Gastrocnemius medialis (tissue), 4 donors: ENCODE results near the gene C3orf22.

ENCODE experiments used
- CTCF ChIP-seq, 5 experiments: fragments of 450-650 bp in 3 of 5; fragments of 200-600 bp in 2 of 5; sonication (generic) in 2 of 5; IDR thresholded peaks in 4 of 5; conservative IDR thresholded peaks in 1 of 5; 1 replicate in 4 of 5; 2 replicates in 1 of 5; pipeline ENCODE4 v1.5.1; 2016 to 2019; ENCODE audit warnings: antibody characterized with exemption in 5 of 5, mild to moderate bottlenecking in 3 of 5, moderate library complexity in 3 of 5
- POLR2A ChIP-seq, 2 donors: fragments of 450-650 bp; IDR thresholded peaks; one replicate each; pipeline ENCODE4 v1.6.1; 2017; ENCODE audit warnings: antibody characterized with exemption in 2 of 2, mild to moderate bottlenecking in 2 of 2, moderate library complexity in 2 of 2

GRCh38 chr3:126553284-126554084 lies 5.2 kb downstream of the C3orf22 start:
- TF ChIP-seq CTCF (IDR thresholded peaks at IDR 0.05 in 4 of 5, conservative IDR thresholded peaks at IDR 0.05 in 1 of 5) = no peak
- TF ChIP-seq POLR2A (IDR thresholded peaks at IDR 0.05) = no peak
